K562 (cell line): ENCODE data around the gene DHDH. TPM values are rescaled to one million over a fixed set of nuclear protein-coding genes. Genes with fewer than 3 reads are reported as not detected.

Experiments
- ATAC-seq: fragments of 200-7000 bp; cut with Tn5 transposase; 3 replicates; pipeline ENCODE4 v1.9.1; 2020; ENCODE audit warnings: moderate library complexity
- BruUV-seq: library from RNA; stranded (reverse); fragments of 400-500 nt; replicated peaks from 2 replicates; lab custom pipeline; 2021; lab: Mats Ljungman, UMichigan
- CTCF ChIA-PET: fragments of 300-600 bp; formaldehyde crosslinking; extraction: SDS; loops from one replicate; lab custom pipeline; 2021; ENCODE audit warnings: low intra/inter-chr PET ratio; lab: Yijun Ruan, JAX
- POLR2A ChIA-PET: fragments of 300-600, 350-650 bp; sonication (Branson Sonifier 250); formaldehyde crosslinking; extraction: SDS; loops from one replicate; lab custom pipeline; 2021; ENCODE audit warnings: antibody characterized with exemption, inconsistent platforms; lab: Yijun Ruan, JAX
- DNase-seq, 4 experiments: peaks; one replicate each; pipeline versions ENCODE4 v3.0.0 to v3.0.0-alpha.2; 2011 to 2018; ENCODE audit warnings: low spot score in 3 of 4, mixed read lengths in 3 of 4; ENCODE audit errors: extremely low read depth in 1 of 4
- FAIRE-seq: peaks from 2 replicates; lab custom pipeline; 2011; peaks lifted over from hg19 to GRCh38; lab: Jason Lieb, UNC
- H2AFZ ChIP-seq: 2 replicates; pipeline ENCODE4 v1.6.0; 2011; ENCODE audit warnings: low read depth, low read length, control low read depth, inconsistent platforms
- H3K27ac ChIP-seq: fragments of 200-600 bp; 3 replicates; pipeline ENCODE4 v1.8.0; 2011; ENCODE audit warnings: low read depth, mild to moderate bottlenecking, control low read depth, inconsistent platforms, low read length, moderate library complexity, mixed read lengths; ENCODE audit errors: extremely low read depth
- H3K27me3 ChIP-seq, 2 experiments: fragments of 300-600 bp in 1 of 2; 2 replicates in 1 of 2; 3 replicates in 1 of 2; pipeline versions ENCODE4 v1.6.0 to v1.8.0; 2011; ENCODE audit warnings: inconsistent platforms in 2 of 2, low read length in 2 of 2, mild to moderate bottlenecking in 1 of 2, mixed read lengths in 1 of 2, moderate library complexity in 1 of 2; ENCODE audit not compliant: control insufficient read depth in 2 of 2, insufficient read depth in 2 of 2
- H3K36me3 ChIP-seq: fragments of 300-600 bp; 3 replicates; pipeline ENCODE4 v1.8.0; 2011; ENCODE audit warnings: mild to moderate bottlenecking, low read length, inconsistent platforms; ENCODE audit not compliant: control insufficient read depth, insufficient read depth
- H3K4me1 ChIP-seq, 2 experiments: fragments of 200-600 bp in 1 of 2; replicated peaks in 1 of 2; 2 replicates in 1 of 2; 3 replicates in 1 of 2; pipeline versions ENCODE4 v1.5.1 to v1.8.0; 2011; ENCODE audit warnings: inconsistent platforms in 2 of 2, low read length in 2 of 2, mild to moderate bottlenecking in 1 of 2, mixed read lengths in 1 of 2, moderate library complexity in 1 of 2; ENCODE audit not compliant: control insufficient read depth in 2 of 2, insufficient read depth in 2 of 2
- H3K4me2 ChIP-seq: 2 replicates; pipeline ENCODE4 v1.6.1; 2011; ENCODE audit warnings: low read length, control low read depth, inconsistent platforms, mixed read lengths; ENCODE audit not compliant: insufficient read depth
- H3K4me3 ChIP-seq: fragments of 200-600 bp; sonication (generic), shearing (Covaris generic); 2 replicates; pipeline ENCODE4 v1.5.1; 2016; ENCODE audit warnings: control low read depth, inconsistent platforms
- H3K79me2 ChIP-seq: fragments of 200-600 bp; 3 replicates; pipeline ENCODE4 v1.8.0; 2011; ENCODE audit warnings: low read length, inconsistent platforms; ENCODE audit not compliant: control insufficient read depth, insufficient read depth
- H3K9ac ChIP-seq, 2 experiments: 2 replicates each; pipeline versions ENCODE4 v1.6.0 to v1.6.1; 2011; ENCODE audit warnings: low read depth in 2 of 2, low read length in 2 of 2, control low read depth in 1 of 2, inconsistent platforms in 1 of 2, mild to moderate bottlenecking in 1 of 2, mixed read lengths in 1 of 2; ENCODE audit not compliant: insufficient read depth in 1 of 2
- H3K9me1 ChIP-seq: one replicate; pipeline ENCODE4 v1.6.0; 2011; ENCODE audit warnings: inconsistent platforms, mild to moderate bottlenecking, low read length, moderate library complexity; ENCODE audit not compliant: control insufficient read depth, insufficient read depth
- H3K9me3 ChIP-seq: replicated peaks from 2 replicates; pipeline ENCODE4 v1.5.1; 2011; ENCODE audit warnings: low read depth, low read length, inconsistent platforms; ENCODE audit not compliant: control insufficient read depth, insufficient read depth
- H4K20me1 ChIP-seq: replicated peaks from 2 replicates; pipeline ENCODE4 v1.6.1; 2011; ENCODE audit warnings: low read length, inconsistent platforms, mixed read lengths; ENCODE audit not compliant: control insufficient read depth, insufficient read depth
- ATF1 ChIP-seq, 2 experiments: fragments of 450-650 bp in 1 of 2; IDR thresholded peaks; 2 replicates each; pipeline ENCODE4 v1.6.1; 2016; ENCODE audit warnings: missing compliant biosample characterization in 1 of 2, missing genetic modification characterization in 1 of 2
- BCL6 ChIP-seq: fragments of 250-450 bp; sonication (Bioruptor Pico); IDR thresholded peaks from 2 replicates; pipeline ENCODE4 v1.4.0; 2020
- BRF1 ChIP-seq: IDR thresholded peaks from 3 replicates; pipeline ENCODE4 v1.6.1; 2011; ENCODE audit warnings: borderline replicate concordance, mild to moderate bottlenecking; ENCODE audit not compliant: insufficient read length; ENCODE audit errors: extremely low read depth
- FOXJ3 ChIP-seq: sonication (generic); formaldehyde crosslinking; IDR thresholded peaks from 2 replicates; pipeline ENCODE4 v1.4.0; 2020; ENCODE audit warnings: mild to moderate bottlenecking, missing genetic modification reagents
- MCM7 ChIP-seq, 2 experiments: fragments of 450-650 bp; IDR thresholded peaks; 2 replicates each; pipeline ENCODE4 v1.6.1; 2016 to 2018
- MEIS2 ChIP-seq: fragments of 450-650 bp; IDR thresholded peaks from 2 replicates; pipeline ENCODE4 v1.6.1; 2014; ENCODE audit warnings: mild to moderate bottlenecking; ENCODE audit not compliant: partially characterized antibody
- NCOA4 ChIP-seq: fragments of 450-650 bp; IDR thresholded peaks from 2 replicates; pipeline ENCODE4 v1.6.1; 2018; ENCODE audit warnings: mild to moderate bottlenecking; ENCODE audit not compliant: partially characterized antibody
- NFRKB ChIP-seq: fragments of 450-650 bp; IDR thresholded peaks from 2 replicates; pipeline ENCODE4 v1.6.1; 2016; ENCODE audit warnings: low read depth
- POLR2H ChIP-seq: IDR thresholded peaks from 2 replicates; pipeline ENCODE4 v1.6.1; 2016; ENCODE audit warnings: missing genetic modification characterization, low read depth, mild to moderate bottlenecking, control low read depth, missing compliant biosample characterization, moderate library complexity
- TFAP4 ChIP-seq: sonication (generic); formaldehyde crosslinking; IDR thresholded peaks from 2 replicates; pipeline ENCODE4 v1.8.0; 2022; ENCODE audit warnings: missing genetic modification reagents, mild to moderate bottlenecking, moderate library complexity, borderline replicate concordance
- WHSC1 ChIP-seq: IDR thresholded peaks from one replicate; pipeline ENCODE4 v1.6.1; 2012; ENCODE audit warnings: low read length, control low read depth, inconsistent platforms
- ZNF592 ChIP-seq: fragments of 450-650 bp; IDR thresholded peaks from 2 replicates; pipeline ENCODE4 v1.6.1; 2017; ENCODE audit warnings: antibody characterized with exemption, mild to moderate bottlenecking
- ZNF740 ChIP-seq, 3 experiments: fragments of 200-800 bp in 1 of 3; sonication (Bioruptor generic) in 1 of 3; sonication (generic) in 1 of 3; formaldehyde crosslinking in 1 of 3; IDR thresholded peaks; 2 replicates each; pipeline versions ENCODE4 v1.6.1 to v1.8.0; 2016 to 2022; ENCODE audit warnings: mild to moderate bottlenecking in 2 of 3, missing compliant biosample characterization in 2 of 3, missing genetic modification characterization in 2 of 3, missing genetic modification reagents in 1 of 3
- WGBS: fragments of 100-300 bp; shearing (Covaris generic); methylation state at CpG from one replicate; pipeline ENCODE4 v1.1.6; 2016; ENCODE audit warnings: low coverage, mixed read lengths; ENCODE audit not compliant: insufficient coverage; ENCODE audit errors: missing lambda C conversion rate; 5-methylcytosine and 5-hydroxymethylcytosine counted together
- in situ Hi-C: fragments of 300-500 bp; cut with MboI; formaldehyde crosslinking; loops from 4 replicates; pipeline ENCODE4 v1.15.0; 2018; ENCODE audit warnings: inconsistent platforms, mixed read lengths
- intact Hi-C: fragments of 100-400 bp; cut with micrococcal nuclease; formaldehyde crosslinking; loops from 2 replicates; pipeline ENCODE4 v1.14.2; 2022
- polyA plus RNA-seq, 8 experiments: library from polyadenylated mRNA; depleted of rRNA in 4 of 8; stranded (reverse) in 5 of 8; unstranded in 3 of 8; fragments of >200 nt; fragmentation: Nextera tagmentation in 2 of 8; fragmentation: Illumina TruSeq in 1 of 8; extraction: Ambion mirVana in 2 of 8; extraction: Trizol in 1 of 8; gene quantifications; 2 replicates each; pipeline versions ENCODE4 v1.2.1 to v1.2.3, GENCODE V29; 2011 to 2014; ENCODE audit warnings: inconsistent platforms in 1 of 8, missing spikeins in 1 of 8
- total RNA-seq, 7 experiments: library from RNA; depleted of rRNA in 6 of 7; stranded (reverse); fragments of >200 nt in 6 of 7; fragmentation: Illumina TruSeq in 2 of 7; extraction: Trizol in 2 of 7; gene quantifications; 2 replicates each; pipeline versions ENCODE4 v1.2.1 to v1.2.3, GENCODE V29; 2011 to 2021; ENCODE audit warnings: low replicate concordance in 1 of 7
- TF ChIP-seq, protein P1 (sequence below): sonication (generic); formaldehyde crosslinking; IDR thresholded peaks from 2 replicates; pipeline ENCODE4 v1.8.0; 2022; ENCODE audit warnings: mild to moderate bottlenecking, missing genetic modification reagents

The DHDH gene
- total and polyA plus RNA-seq, 9 of the 15 experiments (the other 6 are each of a cell fraction or from before 2014, with no cell fraction given), result 0.37 to 1.9 (median 0.87) TPM

- intact Hi-C loops, result no loop called here
- CTCF ChIA-PET, result no interaction called here
- TF ChIP-seq ZNF740 (CRISPR knock-in tag; IDR thresholded peaks at IDR 0.05), result no peak
- no peak for TF ChIP-seq ZNF740 (tag; IDR thresholded peaks at IDR 0.05)
- TF ChIP-seq, protein P1, sequence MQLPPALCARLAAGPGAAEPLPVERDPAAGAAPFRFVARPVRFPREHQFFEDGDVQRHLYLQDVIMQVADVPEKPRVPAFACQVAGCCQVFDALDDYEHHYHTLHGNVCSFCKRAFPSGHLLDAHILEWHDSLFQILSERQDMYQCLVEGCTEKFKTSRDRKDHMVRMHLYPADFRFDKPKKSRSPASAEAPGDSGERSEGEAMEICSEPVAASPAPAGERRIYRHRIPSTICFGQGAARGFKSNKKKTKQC (CRISPR knock-in tag), result no peak
- TF ChIP-seq MEIS2, result no peak
- no peak for TF ChIP-seq BRF1
- 0 out of 2 replicates have a peak, but pooled peaks have one; percentile 11 for TF ChIP-seq NFRKB
- TF ChIP-seq FOXJ3 (CRISPR knock-in tag), result no peak
- TF ChIP-seq MCM7 (IDR thresholded peaks at IDR 0.05), result no peak
- no peak for TF ChIP-seq POLR2H (tag)
- no peak for TF ChIP-seq TFAP4 (CRISPR knock-in tag)
- no peak for TF ChIP-seq ATF1 (CRISPR knock-in tag; IDR thresholded peaks at IDR 0.05)
- no peak for TF ChIP-seq ATF1 (tag; IDR thresholded peaks at IDR 0.05)
- TF ChIP-seq ZNF592, result peak; percentile 47
- TF ChIP-seq WHSC1, result no peak
- 0 out of 2 replicates have a peak, but pooled peaks have one; percentile 6 for TF ChIP-seq BCL6 (CRISPR knock-in tag)
- no peak for TF ChIP-seq NCOA4
Measured at GRCh38 chr19:48950159-48950558, 16.7 kb downstream of the DHDH start.

More at GRCh38 chr19:48950159-48950558, 16.7 kb downstream of the DHDH start:
- Histone ChIP-seq H3K27ac (peak overlapping the region; percentile 42; the same call in 2 of the 3 replicates), H3K36me3 (no peaks in the 10 kb centered on the region), H3K9me3 (peaks cover 11% of the 10 kb centered on the region), H3K4me1 (peaks cover 27 to 38% of the 10 kb centered on the region in 2 experiments; a peak in 4 of 5 replicates), H2AFZ (peak overlapping the region; percentile 54), H3K9me1 (no peaks in the 10 kb centered on the region), H3K4me2 (no peak overlapping the region), H3K4me3 (no peak overlapping the region), H3K79me2 (peaks cover 5% of the 10 kb centered on the region), H3K9ac (peak overlapping the region; percentile 2 to 47; a peak in 2 of 4 replicates), H4K20me1 (no peaks in the 10 kb centered on the region), H3K27me3 (no peaks in the 10 kb centered on the region)
- FAIRE-seq (no peak), ATAC-seq (no peak), DNase-seq (no peak)
- WGBS, result 57% methylated on average over 3 of the region's 3 CpGs
- in situ Hi-C loops, result no loop called here
- POLR2A ChIA-PET, result interaction anchor here (0.6 to 3.7 kb wide), 4 partner anchors 12 to 45 kb away, joined by 3 to 29 read pairs (median 6); partner anchors contain the start of genes DHDH and FTL
- no TSS peak for BruUV-seq
